ENCODE data around the gene RASGRP2. TPM values are rescaled to one million over a fixed set of nuclear protein-coding genes. Genes with fewer than 3 reads are reported as not detected.

RASGRP2 gene
- total RNA-seq, 4 donors from 2014 or later = 0.64 to 7.6 (median 3.9) TPM

- DNase-seq (ENCODE audit: low spot score in 2 of 2) = no peak
- 59% methylated on average over 6 of the region's 12 CpGs for WGBS
- peaks cover 8% of the 10 kb centered on the region for H3K4me1 ChIP-seq
- H3K4me3 ChIP-seq = no peak overlapping the region
- TF ChIP-seq EP300 (IDR thresholded peaks at IDR 0.05) (no peak), CTCF (IDR thresholded peaks at IDR 0.05) (no peak), POLR2AphosphoS5 (IDR thresholded peaks at IDR 0.05) (no peak), POLR2A (IDR thresholded peaks at IDR 0.05) (no peak)
- H3K27me3 ChIP-seq = peaks cover 74% of the 10 kb centered on the region
- H3K27ac ChIP-seq = no peak overlapping the region
- no peaks in the 10 kb centered on the region for H3K9me3 ChIP-seq
- H3K36me3 ChIP-seq = no peaks in the 10 kb centered on the region
Observed at GRCh38 chr11:64720640-64721358, 23.1 kb downstream of the RASGRP2 start.

GRCh38 chr11:64720167-64720566 lies 23.8 kb downstream of the RASGRP2 start:
- peaks cover 8% of the 10 kb centered on the region for H3K4me1 ChIP-seq
- no peaks in the 10 kb centered on the region for H3K9me3 ChIP-seq
- H3K27ac ChIP-seq = no peak overlapping the region
- H3K4me3 ChIP-seq = no peak overlapping the region
- H3K27me3 ChIP-seq = peaks cover 81% of the 10 kb centered on the region
- no peak for DNase-seq (ENCODE audit: low spot score in 2 of 2)
- TF ChIP-seq POLR2A (IDR thresholded peaks at IDR 0.05) = no peak
- TF ChIP-seq CTCF (IDR thresholded peaks at IDR 0.05) = no peak
- no peak for TF ChIP-seq POLR2AphosphoS5 (IDR thresholded peaks at IDR 0.05)
- no peak for TF ChIP-seq EP300 (IDR thresholded peaks at IDR 0.05)
- no peaks in the 10 kb centered on the region for H3K36me3 ChIP-seq
- WGBS = 73% methylated on average over 9 of the region's 9 CpGs

- H3K4me1 ChIP-seq = peaks cover 8% of the 10 kb centered on the region
- H3K27ac ChIP-seq = no peak overlapping the region
- no peak for DNase-seq (ENCODE audit: low spot score in 2 of 2)
- no peaks in the 10 kb centered on the region for H3K36me3 ChIP-seq
- 88% methylated on average over 10 of the region's 10 CpGs for WGBS
- TF ChIP-seq EP300 (IDR thresholded peaks at IDR 0.05) = no peak
- no peak for TF ChIP-seq POLR2A (IDR thresholded peaks at IDR 0.05)
- no peak for TF ChIP-seq POLR2AphosphoS5 (IDR thresholded peaks at IDR 0.05)
- no peak for TF ChIP-seq CTCF (IDR thresholded peaks at IDR 0.05)
- peaks cover 88% of the 10 kb centered on the region for H3K27me3 ChIP-seq
- no peaks in the 10 kb centered on the region for H3K9me3 ChIP-seq
- no peak overlapping the region for H3K4me3 ChIP-seq
Observed at GRCh38 chr11:64719406-64719805, 24.5 kb downstream of the RASGRP2 start.

GRCh38 chr11:64718780-64719124 lies 25.2 kb downstream of the RASGRP2 start:
- Histone ChIP-seq H3K27ac (no peak overlapping the region), H3K4me1 (peaks cover 8% of the 10 kb centered on the region), H3K4me3 (no peak overlapping the region), H3K36me3 (no peaks in the 10 kb centered on the region), H3K9me3 (no peaks in the 10 kb centered on the region), H3K27me3 (peaks cover 95% of the 10 kb centered on the region)
- TF ChIP-seq EP300 (IDR thresholded peaks at IDR 0.05) (no peak), POLR2AphosphoS5 (IDR thresholded peaks at IDR 0.05) (no peak), POLR2A (IDR thresholded peaks at IDR 0.05) (no peak), CTCF (IDR thresholded peaks at IDR 0.05) (no peak)
- no peak for DNase-seq (ENCODE audit: low spot score in 2 of 2)
- 47% methylated on average over 4 of the region's 4 CpGs for WGBS

GRCh38 chr11:64718084-64718779 lies 25.7 kb downstream of the RASGRP2 start:
- Histone ChIP-seq H3K4me1 (peaks cover 8% of the 10 kb centered on the region), H3K36me3 (no peaks in the 10 kb centered on the region), H3K27me3 (peaks cover 100% of the 10 kb centered on the region), H3K9me3 (no peaks in the 10 kb centered on the region), H3K27ac (no peak overlapping the region), H3K4me3 (no peak overlapping the region)
- 71% methylated on average over 14 of the region's 15 CpGs for WGBS
- DNase-seq (ENCODE audit: low spot score in 2 of 2) = no peak
- TF ChIP-seq CTCF (IDR thresholded peaks at IDR 0.05) = no peak
- TF ChIP-seq POLR2AphosphoS5 (IDR thresholded peaks at IDR 0.05) = no peak
- no peak for TF ChIP-seq EP300 (IDR thresholded peaks at IDR 0.05)
- no peak for TF ChIP-seq POLR2A (IDR thresholded peaks at IDR 0.05)
